Hematopoietic multipotent progenitor cell treated with erythropoietin and hydrocortisone succinate and interleukin-3 and kit ligand, for 15 days (in vitro differentiated cells): ENCODE results near the gene E2F1.
"Not testable (repeated sequence)": the region's sequence is repeated elsewhere in the genome, so short reads cannot be mapped to it uniquely, and the experiment has no call there.

Experiments used
- DNase-seq: peaks from one replicate; pipeline ENCODE4 v3.0.0-alpha.2; 2015; ENCODE audit warnings: low spot score

E2F1 gene

DNA sequence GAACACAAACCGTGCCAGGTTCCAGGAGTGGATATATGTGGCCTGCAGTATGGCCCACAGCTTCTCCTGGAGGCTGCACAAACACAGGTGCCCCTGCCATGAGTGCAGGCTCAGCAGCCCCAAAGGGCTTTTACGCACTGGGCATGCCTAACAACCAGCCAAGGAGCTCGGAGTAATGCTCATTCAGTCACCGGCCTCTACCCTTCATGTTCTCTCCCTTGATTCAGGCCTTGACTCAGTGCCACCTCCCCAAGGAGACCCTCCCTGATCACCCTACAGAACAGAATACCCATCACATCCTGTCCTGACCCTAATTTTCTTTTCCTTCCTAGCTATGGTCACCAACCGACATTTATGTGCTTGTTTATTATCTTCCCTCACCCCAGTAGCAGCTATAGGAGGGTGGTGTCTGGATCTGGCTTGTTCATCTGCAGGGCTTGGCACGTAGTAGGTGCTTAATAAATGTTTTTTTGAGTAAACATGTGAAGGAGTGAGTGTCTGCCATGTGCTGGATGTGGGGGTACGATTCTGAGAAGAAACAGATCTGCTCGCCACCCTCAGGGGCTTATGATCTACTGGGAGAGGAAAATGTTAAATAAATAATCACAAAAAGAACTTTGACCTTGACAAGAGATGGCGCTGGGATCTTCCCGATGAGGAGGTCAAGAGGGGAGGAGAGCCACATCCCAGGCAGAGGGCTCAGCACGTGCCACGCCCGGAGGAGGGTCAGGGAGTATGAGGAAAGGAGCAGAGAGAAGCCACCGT, 24.7 kb upstream of the E2F1 start:
- DNase-seq = no peak

DNA sequence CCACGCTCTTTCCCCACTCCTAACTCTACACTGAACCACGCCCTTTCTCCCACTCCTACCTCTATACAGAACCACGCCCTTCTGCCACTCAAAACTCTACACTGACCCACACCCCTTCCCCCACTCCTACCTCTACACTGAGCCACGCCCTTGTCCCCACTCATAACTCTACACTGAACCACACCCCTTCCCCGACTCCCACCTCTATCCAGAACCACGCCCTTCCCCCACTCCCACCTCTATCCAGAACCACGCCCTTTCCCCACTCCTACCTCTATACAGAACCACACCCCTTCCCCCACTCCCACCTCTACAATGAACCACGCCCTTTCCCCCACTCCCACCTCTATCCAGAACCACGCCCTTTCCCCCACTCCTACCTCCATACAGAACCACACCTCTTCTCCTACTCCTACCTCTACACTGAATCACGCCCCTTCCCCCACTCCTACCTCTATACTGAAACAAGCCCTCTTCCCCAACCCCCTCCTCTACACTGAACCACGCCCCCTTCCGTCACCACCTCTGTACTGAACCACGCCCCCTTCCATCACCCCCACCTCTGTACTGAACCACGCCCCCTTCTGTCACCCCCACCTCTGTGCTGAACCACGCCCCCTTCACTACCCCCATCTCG, 23.8 kb upstream of the E2F1 start:
- peak; percentile 23 for DNase-seq

DNA sequence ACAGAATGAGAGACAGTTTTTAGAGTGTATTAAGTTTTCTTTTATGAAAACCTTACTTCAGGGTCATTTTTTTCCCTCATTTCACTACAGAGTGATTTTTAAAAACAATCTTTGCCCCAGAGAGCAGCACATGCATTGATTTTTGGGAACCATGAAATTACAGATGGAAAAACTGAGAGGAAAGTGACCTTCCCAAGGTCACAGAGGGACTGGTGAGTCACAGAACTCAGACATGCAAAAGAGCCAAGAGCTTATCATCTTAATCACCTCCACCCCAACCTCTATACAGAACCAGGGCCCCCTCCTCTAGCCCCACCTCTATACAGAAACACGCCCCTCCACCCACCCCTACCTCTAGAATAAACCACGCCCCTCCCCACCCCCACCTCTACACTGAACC, 23.2 kb upstream of the E2F1 start:
- DNase-seq = no peak

DNA sequence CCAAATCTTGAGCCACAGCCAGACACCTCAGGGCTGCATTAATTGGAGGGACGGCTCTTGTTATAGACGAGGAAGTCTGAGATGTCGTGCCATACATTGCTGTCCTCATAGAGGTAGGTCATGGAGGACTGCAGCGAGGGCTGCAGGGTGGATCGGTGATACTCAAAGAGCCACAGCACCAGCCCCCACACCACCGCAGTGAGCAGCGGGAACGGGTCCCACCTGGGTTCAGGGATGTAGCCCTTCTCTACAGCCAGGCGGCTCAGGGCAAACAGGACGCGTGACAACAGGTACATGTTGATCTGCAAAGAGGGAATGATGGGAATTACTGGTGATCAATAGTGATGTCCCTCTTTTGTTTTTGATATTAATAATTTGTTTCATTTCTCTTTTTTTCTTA, 21.5 kb upstream of the E2F1 start:
- DNase-seq = no peak

DNA sequence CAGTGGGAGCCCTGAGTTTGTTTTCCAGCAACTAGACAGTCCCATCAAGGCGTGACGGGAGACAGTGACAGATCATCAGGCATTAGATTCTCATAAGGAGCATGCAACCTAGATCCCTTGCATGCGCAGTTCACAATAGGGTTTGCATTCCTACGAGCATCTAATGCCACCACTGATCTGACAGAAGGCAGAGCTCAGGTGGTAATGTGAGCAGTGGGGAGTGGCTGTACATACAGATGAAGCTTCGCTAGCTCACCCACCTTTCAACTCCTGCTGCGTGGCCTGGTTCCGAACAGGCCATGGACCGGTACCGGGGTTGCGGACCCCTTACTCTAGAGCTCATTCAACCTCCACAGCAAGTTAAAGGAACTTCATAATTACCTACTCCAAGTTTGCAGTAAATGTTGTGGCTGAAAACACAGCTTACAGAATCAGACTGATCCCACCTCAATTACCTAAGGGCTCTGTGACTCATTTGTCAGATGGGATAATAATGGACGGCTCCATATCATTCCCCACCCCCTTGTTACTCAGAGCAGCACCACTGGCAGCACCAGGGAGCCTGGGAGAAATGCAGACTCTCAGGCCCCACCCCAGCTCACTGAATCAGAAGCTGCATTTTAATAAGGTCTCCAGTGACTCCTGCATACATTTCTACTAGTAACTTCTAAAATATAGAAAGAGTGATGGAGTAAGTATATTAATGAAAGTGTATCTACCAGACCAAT, 18.2 kb upstream of the E2F1 start:
- no peak for DNase-seq

DNA sequence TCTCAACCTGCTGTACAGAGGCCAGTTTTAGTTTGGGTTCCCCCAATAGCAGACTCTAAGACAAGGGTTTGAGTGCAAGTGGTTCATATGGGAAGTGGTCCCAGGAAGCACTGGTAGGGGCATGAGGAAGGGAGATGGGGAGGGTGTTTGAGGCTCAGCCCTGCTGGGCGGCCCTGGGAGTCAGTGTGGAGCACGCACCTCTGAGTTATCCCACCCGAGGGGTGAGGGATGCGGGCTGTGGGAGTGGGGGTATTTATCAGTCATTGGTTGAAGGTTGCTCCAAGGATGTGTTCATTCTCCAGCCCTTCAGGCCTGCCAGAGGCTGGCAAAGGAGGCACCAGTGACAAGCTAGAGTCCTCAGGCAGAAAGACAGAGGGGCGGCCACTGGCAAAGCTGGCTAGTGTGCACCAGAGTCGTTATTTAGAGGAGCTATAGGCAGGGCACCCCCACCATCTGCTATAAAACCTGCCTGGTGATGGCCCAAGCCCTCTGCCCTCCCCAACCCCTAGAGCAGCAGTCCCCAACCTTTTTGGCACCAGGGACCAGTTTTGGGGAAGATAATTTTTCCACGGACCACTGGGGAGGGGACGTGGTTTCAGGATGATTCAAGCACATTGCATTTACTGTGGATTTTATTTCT, 17.4 kb upstream of the E2F1 start:
- no peak for DNase-seq

DNA sequence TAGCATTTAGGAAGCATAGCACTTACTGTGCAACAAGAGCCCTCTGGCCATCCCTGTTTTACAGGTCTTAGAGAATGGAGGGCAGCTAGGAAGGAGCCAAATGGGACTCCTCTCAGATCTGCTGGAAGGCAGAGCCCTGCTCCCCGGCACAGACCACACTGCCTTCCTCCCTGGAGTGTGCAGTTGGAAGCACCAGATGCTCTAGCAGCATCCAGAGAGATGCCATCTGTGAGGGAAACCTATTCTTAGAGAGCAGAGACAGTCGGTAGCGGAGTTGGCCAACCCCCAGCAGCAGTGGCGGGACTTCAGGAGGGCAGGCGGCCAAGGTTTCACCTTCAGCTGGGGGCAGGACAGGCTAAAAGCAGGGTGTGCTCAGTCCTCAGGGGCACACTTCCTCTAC, 16.7 kb upstream of the E2F1 start:
- DNase-seq = no peak

DNA sequence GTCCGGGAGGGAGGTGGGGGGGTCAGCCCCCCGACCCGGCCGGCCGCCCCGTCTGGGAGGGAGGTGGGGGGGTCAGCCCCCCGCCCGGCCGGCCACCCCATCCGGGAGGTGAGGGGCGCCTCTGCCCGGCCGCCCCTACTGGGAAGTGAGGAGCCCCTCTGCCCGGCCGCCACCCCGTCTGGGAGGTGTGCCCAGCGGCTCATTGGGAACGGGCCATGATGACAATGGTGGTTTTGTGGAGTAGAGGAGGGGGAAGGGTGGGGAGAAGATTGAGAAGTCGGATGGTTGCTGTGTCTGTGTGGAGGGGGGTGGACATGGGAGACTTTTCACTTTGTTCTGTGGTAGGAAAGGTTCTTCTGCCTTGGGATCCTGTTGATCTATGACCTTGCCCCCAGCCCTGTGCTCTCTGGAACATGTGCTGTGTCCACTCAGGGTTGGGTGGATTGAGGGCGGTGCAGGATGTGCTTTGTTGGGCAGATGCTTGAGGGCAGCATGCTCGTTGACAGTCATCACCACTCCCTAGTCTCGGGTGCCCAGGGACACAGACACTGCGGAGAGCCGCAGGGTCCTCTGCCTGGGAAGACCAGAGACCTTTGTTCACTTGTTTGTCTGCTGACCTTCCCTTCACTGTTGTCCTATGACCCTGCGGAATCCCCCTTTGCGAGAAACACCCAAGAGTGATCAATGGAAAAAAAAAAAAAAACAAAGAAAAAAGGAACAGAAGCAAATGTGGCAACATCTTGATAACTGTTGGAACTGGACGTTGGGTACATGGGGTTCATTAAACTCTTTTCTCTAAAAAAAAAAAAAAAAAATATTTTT, 15.7 kb upstream of the E2F1 start:
- no peak for DNase-seq

DNA sequence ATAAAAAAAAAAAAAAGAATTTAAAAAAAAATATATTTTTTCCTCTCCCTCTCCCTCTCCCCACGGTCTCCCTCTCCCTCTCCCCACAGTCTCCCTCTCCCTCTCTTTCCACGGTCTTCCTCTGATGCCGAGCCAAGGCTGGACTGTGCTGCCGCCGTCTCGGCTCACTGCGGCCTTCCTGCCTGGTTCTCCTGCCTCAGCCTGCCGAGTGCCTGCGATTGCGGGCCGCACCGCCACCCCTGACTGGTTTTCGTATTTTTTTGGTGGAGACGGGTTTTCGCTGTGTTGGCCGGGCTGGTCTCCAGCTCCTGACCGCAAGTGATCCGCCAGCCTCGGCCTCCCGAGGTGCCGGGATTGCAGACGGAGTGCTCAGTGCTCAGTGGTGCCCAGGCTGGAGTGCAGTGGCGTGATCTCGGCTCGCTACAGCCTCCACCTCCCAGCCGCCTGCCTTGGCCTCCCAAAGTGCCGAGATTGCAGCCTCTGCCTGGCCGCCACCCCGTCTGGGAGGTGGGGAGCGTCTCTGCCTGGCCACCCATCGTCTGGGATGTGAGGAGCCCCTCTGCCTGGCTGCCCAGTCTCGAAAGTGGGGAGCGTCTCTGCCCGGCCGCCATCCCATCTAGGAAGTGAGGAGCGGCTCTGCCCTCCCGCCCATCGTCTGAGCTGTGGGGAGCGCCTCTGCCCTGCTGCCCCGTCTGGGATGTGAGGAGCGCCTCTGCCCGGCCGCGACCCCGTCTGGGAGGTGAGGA, 14.7 kb upstream of the E2F1 start:
- not testable (repeated sequence) for DNase-seq

DNA sequence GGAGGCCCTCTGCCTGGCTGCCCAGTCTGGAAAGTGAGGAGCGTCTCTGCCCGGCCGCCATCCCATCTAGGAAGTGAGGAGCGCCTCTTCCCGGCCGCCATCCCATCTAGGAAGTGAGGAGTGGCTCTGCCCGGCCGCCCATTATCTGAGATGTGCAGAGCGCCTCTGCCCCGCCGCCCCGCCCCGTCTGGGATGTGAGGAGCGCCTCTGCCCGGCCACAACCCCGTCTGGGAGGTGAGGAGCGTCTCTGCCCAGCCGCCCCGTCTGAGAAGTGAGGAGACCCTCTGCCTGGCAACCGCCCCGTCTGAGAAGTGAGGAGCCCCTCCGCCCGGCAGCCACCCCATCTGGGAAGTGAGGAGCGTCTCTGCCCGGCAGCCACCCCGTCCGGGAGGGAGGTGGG, 12.8 kb upstream of the E2F1 start:
- not testable (repeated sequence) for DNase-seq

DNA sequence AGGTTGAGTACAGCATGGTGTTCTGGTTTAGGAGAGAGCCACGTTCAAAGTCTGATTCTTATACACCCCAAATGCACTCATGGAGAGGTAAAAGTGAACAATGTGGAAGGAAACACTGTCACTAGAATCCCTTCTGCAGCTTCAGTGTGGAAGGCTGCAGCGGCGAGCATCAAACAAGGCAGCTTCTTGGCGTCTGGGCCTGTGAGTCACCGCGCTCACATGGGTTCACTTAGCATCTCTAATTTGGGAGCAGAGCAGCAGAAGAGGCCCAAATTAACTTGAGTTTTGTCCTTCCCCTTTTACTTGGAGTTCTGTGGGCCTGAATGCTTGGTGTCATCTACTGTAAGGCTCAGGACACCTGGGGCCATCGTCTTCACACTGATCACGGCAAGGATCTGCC, 10.9 kb upstream of the E2F1 start:
- DNase-seq = no peak

DNA sequence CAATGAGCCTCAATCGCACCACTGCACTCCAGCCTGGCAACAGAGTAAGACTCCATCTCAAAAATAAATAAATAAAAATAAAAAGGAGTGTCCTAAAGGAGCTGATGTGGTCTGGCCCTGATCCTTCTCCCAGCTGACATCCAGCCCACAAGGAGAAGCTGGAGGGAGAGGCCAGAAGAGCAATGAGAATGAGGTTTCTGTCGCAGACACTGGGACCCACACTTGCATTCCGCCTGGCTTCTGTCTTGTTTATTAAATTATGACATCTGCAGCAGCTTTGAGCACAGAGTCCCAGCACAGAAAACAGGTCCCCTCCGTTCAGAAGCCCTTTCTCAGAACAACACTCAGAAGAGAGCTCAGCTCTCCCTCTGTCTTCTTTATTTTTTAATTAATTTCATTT, 10.3 kb upstream of the E2F1 start:
- DNase-seq = no peak

DNA sequence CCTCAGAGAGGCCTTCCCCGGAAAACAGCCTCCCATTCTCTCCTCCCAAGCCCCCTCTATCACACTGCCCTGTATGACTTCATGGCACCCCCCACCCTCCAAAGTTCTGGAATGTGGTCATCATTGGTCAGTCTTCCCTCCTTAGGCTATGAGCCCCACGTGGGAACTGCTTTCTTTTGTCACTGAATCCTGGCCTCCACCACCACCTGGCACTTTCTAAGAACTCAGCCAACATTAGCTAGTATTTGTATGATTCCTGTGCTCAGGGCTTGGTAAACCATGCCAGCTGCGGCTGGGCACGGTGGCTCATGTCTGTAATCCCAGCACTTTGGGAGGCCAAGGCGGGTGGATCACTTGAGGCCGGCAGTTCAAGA, 8.4 kb upstream of the E2F1 start:
- DNase-seq = no peak

DNA sequence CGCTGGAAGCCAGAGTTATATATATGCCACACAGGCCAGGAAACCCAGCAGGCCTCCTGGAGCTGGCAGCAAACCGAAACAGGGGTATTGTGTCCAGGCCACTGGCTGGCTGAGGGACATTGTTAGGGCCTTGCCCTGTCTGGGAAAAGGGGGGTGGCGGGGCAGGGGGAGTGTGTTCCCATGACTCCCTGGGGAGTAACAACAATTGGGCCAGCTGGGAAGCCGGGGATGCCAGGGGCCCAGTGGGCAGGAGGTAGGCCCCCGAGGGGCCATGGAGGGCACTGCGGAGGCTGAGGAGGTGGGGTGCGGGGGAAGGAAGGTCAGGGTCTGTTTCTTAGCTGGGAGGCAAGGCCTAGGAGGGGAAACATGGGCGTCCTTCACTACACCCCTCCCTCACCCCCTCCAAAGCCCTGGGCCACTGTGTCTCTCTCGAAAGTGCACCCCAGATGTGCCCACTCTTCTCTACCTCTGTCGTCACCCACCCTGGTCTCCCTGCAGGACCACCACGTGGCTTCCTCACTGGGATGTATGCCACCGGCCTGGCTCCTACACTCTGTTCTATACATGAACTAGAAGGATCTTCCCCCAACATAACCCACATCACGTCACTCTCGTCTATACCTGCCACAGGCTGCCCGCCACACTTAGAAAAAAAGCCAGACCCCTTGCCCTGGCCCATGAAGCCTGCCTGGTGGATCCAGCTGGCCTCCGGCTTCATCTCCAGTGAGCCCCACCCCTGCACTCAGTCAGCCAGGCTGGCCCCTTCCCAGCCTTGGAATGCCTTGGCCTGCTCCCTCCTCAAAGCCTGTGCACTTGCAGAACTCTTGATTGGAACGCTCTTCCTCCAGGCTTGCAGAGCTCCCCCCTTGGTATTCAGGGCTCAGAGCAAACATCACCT, 7.8 kb upstream of the E2F1 start:
- DNase-seq = no peak

DNA sequence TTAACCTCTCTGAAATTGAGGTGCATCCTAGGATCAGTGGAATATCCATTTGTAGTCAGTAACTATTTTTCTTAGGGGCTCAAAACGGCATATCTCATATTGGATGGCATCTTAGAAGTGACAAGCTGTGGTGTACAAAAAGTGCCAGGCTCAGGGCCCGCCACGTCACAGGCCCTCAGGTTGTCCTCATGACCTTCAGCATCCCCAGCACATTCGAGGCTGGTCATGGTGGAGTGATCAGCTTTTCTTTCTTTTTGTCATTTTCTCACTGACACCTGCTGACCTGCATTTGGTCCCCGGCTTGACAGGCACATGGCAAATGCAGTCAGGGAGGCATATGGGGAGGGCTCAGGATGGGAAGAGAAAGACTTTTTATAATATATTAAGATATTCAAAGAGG, 7.1 kb upstream of the E2F1 start:
- no peak for DNase-seq

DNA sequence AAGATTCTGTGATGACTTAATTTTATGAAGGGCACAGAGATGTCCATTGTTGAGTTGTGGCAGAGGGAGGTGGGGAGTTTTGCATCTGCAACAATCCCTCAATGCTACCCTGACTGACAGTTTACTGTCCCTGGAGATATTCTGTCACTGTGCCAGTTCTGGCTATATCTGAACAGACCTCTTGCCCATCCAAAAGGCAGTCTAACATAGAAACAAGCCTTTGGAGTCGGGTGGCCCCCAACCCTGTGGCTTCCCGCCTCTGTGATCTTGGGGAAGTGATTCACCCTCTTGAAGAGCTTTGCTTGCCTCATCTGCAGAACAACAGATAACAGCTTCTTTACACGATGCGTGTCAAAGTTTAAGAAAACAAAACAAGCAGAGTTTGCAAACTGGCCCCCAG, 3.8 kb upstream of the E2F1 start:
- peak; percentile 70 for DNase-seq

DNA sequence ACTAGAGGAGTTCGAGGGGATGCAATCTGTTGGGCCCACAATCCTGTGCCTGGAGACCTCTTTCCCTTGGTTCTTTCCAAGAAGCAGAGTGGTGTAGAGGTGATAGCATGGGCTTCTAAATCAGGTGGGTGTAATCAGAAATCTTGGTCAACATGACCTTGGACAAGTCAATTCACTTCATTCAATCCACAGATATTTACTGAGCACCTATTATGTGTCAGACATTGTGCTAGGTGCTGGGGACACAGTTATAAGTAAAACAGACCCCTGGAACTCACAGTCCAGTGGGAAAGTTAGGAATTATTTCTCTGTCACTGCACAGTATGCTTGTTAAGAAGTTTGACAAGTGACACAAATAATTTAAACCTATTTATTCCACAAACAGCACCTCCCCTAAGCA, 3.3 kb upstream of the E2F1 start:
- peak; percentile 17 for DNase-seq

DNA sequence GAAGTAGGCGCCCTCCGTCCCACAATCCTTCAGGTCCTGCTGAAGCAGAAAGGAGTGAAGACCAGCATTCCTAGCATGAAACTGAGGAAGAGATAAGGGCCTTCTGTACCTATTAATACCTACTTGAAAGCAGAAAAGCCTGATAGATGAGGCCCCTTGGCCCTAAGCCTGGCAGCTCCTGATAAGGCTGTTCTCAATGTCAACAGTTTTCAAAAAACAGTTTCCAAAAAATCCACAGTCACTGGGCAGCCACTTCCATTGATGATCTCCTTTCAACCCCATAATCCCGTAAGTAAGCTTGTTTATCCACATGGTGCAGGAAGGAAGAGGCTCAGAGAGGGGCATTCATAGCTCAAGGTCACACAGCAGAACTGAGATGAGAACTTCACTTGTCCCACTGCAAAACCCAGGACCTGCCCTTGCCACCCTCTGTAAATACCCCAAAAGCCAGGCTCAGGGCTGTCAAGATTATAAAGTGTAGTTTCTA, 2.8 kb upstream of the E2F1 start:
- peak; percentile 77 for DNase-seq

DNA sequence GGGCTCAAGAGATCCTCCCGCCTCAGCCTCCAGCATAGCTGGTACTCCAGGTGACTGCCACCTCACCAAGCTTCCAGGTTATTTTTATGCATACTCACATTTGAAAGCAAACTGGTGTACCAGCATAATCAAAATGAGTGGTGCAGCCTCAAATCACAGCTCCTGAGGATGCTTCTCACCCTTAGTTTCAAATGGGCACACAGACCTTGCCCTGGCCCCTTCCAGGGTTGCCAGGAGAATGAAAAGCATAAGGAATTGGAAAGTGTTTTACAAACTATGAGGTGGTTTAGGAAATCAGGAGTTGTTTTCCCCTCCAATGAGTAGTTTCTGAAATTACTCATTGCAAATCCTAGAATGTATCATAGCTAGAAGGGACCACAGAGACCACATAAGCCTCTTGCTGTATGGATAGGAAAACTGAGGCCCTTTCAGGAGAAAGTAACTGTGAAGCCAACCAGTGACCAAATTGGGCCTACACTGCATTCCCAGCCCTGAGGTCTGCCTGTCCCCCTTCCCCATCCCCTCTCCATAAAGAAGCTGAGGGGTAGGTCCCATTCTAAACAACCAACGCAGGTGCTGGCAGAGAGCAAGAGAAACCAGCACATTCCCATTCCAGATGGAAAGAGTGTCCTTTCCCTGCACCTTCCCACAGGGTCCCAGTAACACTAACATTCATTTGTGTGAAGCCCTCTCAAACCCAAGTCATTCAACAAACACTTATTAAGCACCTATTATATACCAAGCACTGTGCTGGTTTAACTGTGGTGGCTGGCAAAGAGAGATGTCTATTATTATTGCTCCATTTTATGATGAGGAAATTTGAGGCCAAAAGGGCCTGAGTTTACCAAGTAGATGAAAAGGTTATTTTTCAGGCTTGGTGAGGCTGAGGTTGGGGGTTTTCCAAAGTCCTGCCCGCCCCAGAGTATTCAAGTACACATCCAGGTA, 2.1 kb upstream of the E2F1 start:
- DNase-seq = no peak
